SK-N-SH treated with all-trans-retinoic acid at 6 μM for 48 hours (cell line): ENCODE results near the gene HPS5.

ENCODE experiments used
- ATAC-seq: fragments of 200-7000 bp; cut with Tn5 transposase; 3 replicates; pipeline ENCODE4 v1.9.1; 2020; ENCODE audit warnings: mild to moderate bottlenecking, moderate library complexity
- ARNTL ChIP-seq: fragments of 450-650 bp; formaldehyde crosslinking; IDR thresholded peaks from 2 replicates; pipeline ENCODE4 v1.5.0; 2020; ENCODE audit warnings: low read depth, mild to moderate bottlenecking, moderate library complexity, borderline replicate concordance
- BACH2 ChIP-seq: fragments of 250-450 bp; sonication (Bioruptor Pico); IDR thresholded peaks from 2 replicates; pipeline ENCODE4 v1.9.0; 2021; ENCODE audit warnings: mild to moderate bottlenecking, borderline replicate concordance
- CSDC2 ChIP-seq: fragments of 250-450 bp; sonication (Bioruptor Pico); IDR thresholded peaks from 2 replicates; pipeline ENCODE4 v1.5.0; 2020; ENCODE audit warnings: mild to moderate bottlenecking, moderate library complexity
- CSRNP3 ChIP-seq: fragments of 250-450 bp; sonication (Bioruptor Pico); IDR thresholded peaks from 2 replicates; pipeline ENCODE4 v1.5.1; 2021; ENCODE audit warnings: mild to moderate bottlenecking, moderate library complexity
- ESRRG ChIP-seq: fragments of 250-450 bp; sonication (Bioruptor Pico); IDR thresholded peaks from 2 replicates; pipeline ENCODE4 v1.6.1; 2021; ENCODE audit warnings: mild to moderate bottlenecking
- GLIS3 ChIP-seq: fragments of 250-450 bp; sonication (Bioruptor Pico); IDR thresholded peaks from 2 replicates; pipeline ENCODE4 v1.5.0; 2020; ENCODE audit warnings: mild to moderate bottlenecking, moderate library complexity
- ISL1 ChIP-seq: fragments of 250-450 bp; sonication (Bioruptor Pico); IDR thresholded peaks from 2 replicates; pipeline ENCODE4 v2.1.2; 2022; ENCODE audit warnings: mild to moderate bottlenecking, moderate library complexity
- OSR1 ChIP-seq: fragments of 250-450 bp; sonication (Bioruptor Pico); IDR thresholded peaks from 2 replicates; pipeline ENCODE4 v1.8.0; 2022; ENCODE audit warnings: moderate library complexity, mild to moderate bottlenecking, inconsistent platforms
- PATZ1 ChIP-seq: fragments of 250-450 bp; sonication (Bioruptor Pico); IDR thresholded peaks from 2 replicates; pipeline ENCODE4 v1.8.0; 2020; ENCODE audit warnings: mild to moderate bottlenecking, moderate library complexity, borderline replicate concordance
- POU6F1 ChIP-seq: fragments of 250-450 bp; sonication (Bioruptor Pico); IDR thresholded peaks from 2 replicates; pipeline ENCODE4 v1.8.0; 2021; ENCODE audit warnings: low read depth, mild to moderate bottlenecking, moderate library complexity, borderline replicate concordance
- PPARA ChIP-seq: fragments of 250-450 bp; sonication (Bioruptor Pico); IDR thresholded peaks from 2 replicates; pipeline ENCODE4 v1.5.0; 2020; ENCODE audit warnings: mild to moderate bottlenecking, borderline replicate concordance
- SNAI2 ChIP-seq: fragments of 250-450 bp; sonication (Bioruptor Pico); IDR thresholded peaks from 2 replicates; pipeline ENCODE4 v1.5.0; 2020; ENCODE audit warnings: mild to moderate bottlenecking, moderate library complexity
- TCF4 ChIP-seq: fragments of 250-450 bp; sonication (Bioruptor Pico); IDR thresholded peaks from 2 replicates; pipeline ENCODE4 v1.8.0; 2021; ENCODE audit warnings: mild to moderate bottlenecking, moderate library complexity, borderline replicate concordance
- TOX ChIP-seq: fragments of 250-450 bp; sonication (Bioruptor Pico); IDR thresholded peaks from 2 replicates; pipeline ENCODE4 v1.8.0; 2021; ENCODE audit warnings: mild to moderate bottlenecking, moderate library complexity, borderline replicate concordance
- ZFP3 ChIP-seq: fragments of 250-450 bp; sonication (Bioruptor Pico); IDR thresholded peaks from 2 replicates; pipeline ENCODE4 v1.5.0; 2020; ENCODE audit warnings: mild to moderate bottlenecking, moderate library complexity
- ZFP30 ChIP-seq: fragments of 450-650 bp; formaldehyde crosslinking; IDR thresholded peaks from 2 replicates; pipeline ENCODE4 v1.5.0; 2022; ENCODE audit warnings: mild to moderate bottlenecking, moderate library complexity
- ZNF565 ChIP-seq: fragments of 450-650 bp; formaldehyde crosslinking; conservative IDR thresholded peaks from 2 replicates; pipeline ENCODE4 v1.5.0; 2020; ENCODE audit warnings: low read depth, mild to moderate bottlenecking, moderate library complexity
- ZNF70 ChIP-seq: fragments of 450-650 bp; formaldehyde crosslinking; IDR thresholded peaks from 2 replicates; pipeline ENCODE4 v1.5.0; 2020; ENCODE audit warnings: mild to moderate bottlenecking, moderate library complexity
- ZNF8 ChIP-seq: fragments of 450-650 bp; formaldehyde crosslinking; IDR thresholded peaks from 2 replicates; pipeline ENCODE4 v1.5.0; 2020; ENCODE audit warnings: mild to moderate bottlenecking, moderate library complexity
- TF ChIP-seq, protein P1 (sequence below): fragments of 250-450 bp; sonication (Bioruptor Pico); IDR thresholded peaks from 2 replicates; pipeline ENCODE4 v1.5.1; 2020; ENCODE audit warnings: low read depth, mild to moderate bottlenecking, moderate library complexity

HPS5 gene

GRCh38 chr11:18320617-18321016, 1.3 kb downstream of the HPS5 start:
- no peak for ATAC-seq
- TF ChIP-seq ARNTL (CRISPR knock-in tag) (no peak), PATZ1 (CRISPR knock-in tag) (no peak), ISL1 (no peak), ZNF8 (CRISPR knock-in tag) (no peak), ZNF565 (CRISPR knock-in tag) (no peak), ZFP3 (CRISPR knock-in tag) (no peak), TOX (CRISPR knock-in tag) (no peak), OSR1 (no peak), TCF4 (no peak), BACH2 (CRISPR knock-in tag) (no peak)

DNA sequence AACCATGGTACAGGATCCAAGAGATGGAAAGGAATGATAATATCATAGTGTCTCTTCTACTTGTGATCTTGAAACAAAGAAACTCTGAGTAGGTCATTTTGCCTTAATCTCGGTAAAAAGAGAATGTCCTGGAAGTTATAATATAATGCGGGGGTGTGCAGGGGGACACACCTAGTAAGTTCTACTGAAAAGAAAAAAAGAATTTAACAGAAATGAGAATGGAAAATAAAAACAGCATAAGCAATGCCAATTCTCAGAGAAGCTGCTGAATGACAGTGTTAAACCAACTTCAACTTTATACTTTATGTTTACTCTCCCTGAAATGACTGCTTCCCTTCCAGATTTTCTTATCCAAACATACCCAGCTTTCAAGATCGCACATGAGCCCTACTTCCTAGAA, 2.0 kb downstream of the HPS5 start:
- ATAC-seq = no peak
- no peak for TF ChIP-seq CSRNP3 (CRISPR knock-in tag)
- TF ChIP-seq ISL1 = no peak
- TF ChIP-seq ZNF70 = no peak
- TF ChIP-seq BACH2 (CRISPR knock-in tag) = no peak
- TF ChIP-seq CSDC2 (CRISPR knock-in tag) = no peak
- TF ChIP-seq PATZ1 (CRISPR knock-in tag) = no peak
- TF ChIP-seq ZFP3 (CRISPR knock-in tag) = no peak
- TF ChIP-seq TOX (CRISPR knock-in tag) = no peak
- TF ChIP-seq ZFP30 (CRISPR knock-in tag) = no peak
- TF ChIP-seq ESRRG (CRISPR knock-in tag) = no peak
- TF ChIP-seq POU6F1 = no peak
- TF ChIP-seq PPARA (CRISPR knock-in tag) = no peak
- TF ChIP-seq, protein P1, sequence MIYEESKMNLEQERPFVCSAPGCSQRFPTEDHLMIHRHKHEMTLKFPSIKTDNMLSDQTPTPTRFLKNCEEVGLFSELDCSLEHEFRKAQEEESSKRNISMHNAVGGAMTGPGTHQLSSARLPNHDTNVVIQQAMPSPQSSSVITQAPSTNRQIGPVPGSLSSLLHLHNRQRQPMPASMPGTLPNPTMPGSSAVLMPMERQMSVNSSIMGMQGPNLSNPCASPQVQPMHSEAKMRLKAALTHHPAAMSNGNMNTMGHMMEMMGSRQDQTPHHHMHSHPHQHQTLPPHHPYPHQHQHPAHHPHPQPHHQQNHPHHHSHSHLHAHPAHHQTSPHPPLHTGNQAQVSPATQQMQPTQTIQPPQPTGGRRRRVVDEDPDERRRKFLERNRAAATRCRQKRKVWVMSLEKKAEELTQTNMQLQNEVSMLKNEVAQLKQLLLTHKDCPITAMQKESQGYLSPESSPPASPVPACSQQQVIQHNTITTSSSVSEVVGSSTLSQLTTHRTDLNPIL (CRISPR knock-in tag) = no peak
- TF ChIP-seq ZNF8 (CRISPR knock-in tag) = no peak
- TF ChIP-seq OSR1 = no peak
- no peak for TF ChIP-seq GLIS3 (CRISPR knock-in tag)
- no peak for TF ChIP-seq SNAI2 (CRISPR knock-in tag)
- TF ChIP-seq, all 23 proteins: peak for 0

DNA sequence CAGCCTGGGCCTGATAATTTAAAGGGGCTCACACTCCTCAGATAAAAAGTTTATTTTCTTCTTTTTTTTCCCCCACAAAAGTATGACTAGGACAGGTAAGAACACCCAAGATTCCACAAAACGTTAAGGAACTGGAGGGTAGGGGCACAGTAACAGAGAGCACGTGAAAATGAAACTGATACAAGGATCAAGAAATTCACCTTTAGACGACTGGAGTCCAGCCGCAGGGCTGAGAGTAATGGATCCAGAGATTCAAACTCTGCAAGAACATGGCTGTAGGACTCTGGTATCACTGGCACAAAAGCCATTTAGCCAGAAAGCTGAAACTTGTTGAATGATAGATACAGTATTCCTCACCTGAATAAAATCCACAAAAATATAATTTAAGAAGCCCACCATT, 4.4 kb downstream of the HPS5 start:
- TF ChIP-seq CSDC2 (CRISPR knock-in tag) = no peak
- no peak for TF ChIP-seq ISL1
- no peak for TF ChIP-seq POU6F1
- no peak for ATAC-seq
